Measurements from ENCODE around the gene PRR23B.
"Not testable (repeated sequence)": the region's sequence is repeated elsewhere in the genome, so short reads cannot be mapped to it uniquely, and the experiment has no call there.

The PRR23B gene

DNA sequence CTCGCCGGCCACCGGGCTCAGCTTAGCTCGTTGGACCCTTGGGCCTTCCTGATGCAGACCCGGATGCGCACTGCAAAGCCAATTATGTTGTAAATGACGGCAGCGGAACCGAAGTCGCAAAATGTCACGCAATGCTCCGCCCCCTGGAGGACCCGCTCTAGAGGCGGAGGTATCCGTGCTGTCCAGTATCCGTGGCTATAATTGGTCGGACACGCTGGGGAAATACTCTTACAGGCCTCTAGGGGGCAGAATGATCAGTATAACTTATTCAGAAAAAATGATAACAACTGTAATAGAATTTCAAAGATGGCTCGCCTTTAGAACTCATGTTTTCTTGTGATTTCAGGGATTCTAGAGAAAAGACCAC lies at the start of gene PRR23B:
Gene PRR23B, minus strand, starts transcription at position 59 of the 367 bp plus-strand sequence. CDS start 265 bp downstream, outside the sequence.
- DNase-seq: no peak

DNA sequence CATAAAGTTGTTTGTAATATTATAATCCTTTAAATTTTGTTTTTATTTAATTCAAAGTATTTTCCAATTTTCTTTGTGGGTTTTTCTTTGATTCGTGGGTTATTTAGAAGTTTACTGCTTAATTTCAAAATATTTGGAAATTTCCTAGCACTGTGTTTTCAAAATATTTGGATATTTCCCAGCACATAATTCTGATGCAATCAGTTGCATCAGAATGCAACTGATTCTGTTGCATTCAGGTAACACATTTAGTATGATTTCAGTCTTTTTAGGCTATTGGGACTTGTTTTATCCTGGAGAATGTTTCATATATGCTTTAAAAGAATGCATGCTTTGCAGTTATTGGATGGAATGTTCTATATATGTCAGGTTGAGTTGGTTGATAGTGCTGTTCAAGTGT lies 42.2 kb upstream of the PRR23B start:
- no peak for DNase-seq

DNA sequence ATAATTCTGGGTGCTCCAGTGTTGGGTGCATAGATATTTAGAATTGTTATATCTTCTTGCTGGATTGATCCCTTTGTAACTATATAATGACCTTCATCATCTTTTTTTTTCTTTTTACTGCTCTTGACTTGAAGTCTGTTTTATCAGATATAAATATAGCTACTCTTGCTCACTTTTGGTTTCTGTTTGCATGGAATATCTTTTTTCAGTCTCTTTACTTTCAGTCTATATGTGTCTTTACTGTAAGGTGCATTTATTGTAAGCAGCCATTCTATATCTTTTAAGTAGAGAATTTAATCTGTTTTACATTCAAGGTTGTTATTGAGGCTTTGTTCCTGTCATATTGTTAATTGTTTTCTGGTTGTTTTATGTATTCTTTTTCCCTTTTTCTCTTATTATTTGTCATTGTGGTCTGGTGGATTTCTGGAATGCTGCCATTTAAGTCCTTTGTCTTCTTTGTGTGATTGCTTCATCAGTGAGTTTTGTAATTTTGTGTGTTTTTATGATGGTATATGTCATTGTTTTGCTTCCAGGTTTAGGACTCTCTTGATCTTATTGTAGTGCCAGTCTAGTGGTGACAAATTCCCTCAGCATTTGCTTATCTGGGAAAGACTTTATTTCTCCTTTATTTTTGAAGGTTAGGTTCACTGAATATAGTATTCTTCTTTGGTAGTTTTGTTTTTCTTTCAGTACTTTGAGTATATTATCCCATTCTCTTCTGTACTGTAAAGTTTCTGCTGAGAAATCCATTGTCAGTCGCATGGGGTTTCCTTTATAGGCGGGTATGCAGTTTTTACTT lies 32.3 kb upstream of the PRR23B start:
- no peak for DNase-seq

DNA sequence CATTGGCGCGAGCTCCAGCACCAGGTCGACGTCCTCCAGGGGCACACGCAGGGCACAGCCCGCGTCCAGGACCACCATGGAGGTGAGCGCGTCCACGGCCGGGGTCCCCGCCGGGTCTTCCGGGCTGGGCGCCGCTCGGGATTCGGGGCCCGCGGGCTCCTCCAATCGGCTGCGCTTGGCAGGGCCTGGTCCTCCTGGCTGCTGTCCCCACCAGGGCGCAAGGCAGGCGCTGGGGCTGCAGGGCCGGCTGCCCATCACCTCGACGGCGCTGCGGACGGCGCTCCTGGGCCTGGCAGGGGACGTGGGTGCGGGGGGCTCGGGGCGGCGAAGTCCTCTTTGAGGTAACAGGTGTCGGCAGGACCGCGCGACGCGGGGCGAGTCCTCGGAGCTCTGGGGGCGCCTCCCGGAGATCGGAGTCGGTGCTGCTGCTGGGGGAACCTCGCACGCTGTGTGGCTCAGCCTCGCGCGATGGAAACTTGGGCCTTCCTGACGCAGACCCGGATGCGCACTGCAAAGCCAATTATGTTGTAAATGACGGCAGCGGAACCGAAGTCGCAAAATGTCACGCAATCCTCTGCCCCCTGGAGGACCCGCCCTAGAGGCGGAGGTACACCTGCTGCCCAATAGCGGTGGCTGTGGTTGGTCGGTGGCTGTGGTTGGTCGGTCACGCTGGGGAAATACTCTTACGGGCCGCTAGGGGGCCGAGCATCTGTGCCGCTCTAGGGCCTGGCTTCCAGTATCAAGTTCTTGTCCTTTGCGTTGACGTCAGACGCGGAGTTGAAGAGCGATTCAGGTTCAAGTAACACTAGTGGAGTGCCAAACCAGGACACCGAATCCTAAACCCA lies 23.9 kb upstream of the PRR23B start, which contains the start of gene PRR23C:
Gene PRR23C, minus strand, starts transcription at position 527 of the 845 bp plus-strand sequence. Its CDS starts 272 bp downstream, at position 255.
- no peak for DNase-seq

- DNase-seq: no peak
Observed at GRCh38 chr3:139043554-139044365, 23.0 kb upstream of the PRR23B start.

- DNase-seq: no peak
Observed at GRCh38 chr3:139037478-139037877, 16.8 kb upstream of the PRR23B start.

DNA sequence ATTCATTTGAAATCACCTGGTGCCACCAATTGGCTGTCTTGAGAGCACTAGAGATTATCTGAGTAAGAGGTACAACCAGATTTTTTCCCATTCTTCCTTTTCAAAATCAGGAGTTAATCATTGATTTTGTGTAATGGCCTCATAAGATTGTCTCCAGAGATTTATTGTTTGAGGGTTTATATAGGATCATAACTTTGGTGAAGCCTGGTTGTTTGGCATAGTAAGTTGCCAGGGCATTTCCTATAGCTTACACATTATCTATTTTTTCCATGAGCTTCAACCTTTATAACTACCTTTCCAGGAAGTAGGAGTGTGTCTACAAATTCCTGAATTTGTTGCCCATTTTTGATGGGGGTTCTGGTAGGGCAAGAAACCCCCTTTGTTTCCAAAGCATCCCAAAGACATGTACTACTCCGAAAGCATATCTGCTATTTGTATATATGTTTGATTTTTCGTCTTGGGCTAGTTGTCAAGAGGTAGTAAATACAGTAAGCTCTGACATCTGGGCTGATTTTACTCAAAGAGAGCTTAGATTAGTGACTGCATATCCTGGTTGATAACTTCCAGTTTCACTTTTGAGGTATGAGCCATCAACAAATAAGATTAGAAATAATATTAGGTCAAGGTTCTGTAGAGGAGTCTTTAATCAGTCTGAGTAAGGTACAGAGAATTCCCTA lies 11.7 kb upstream of the PRR23B start:
- no peak for DNase-seq

- DNase-seq: not testable (repeated sequence)
Observed at GRCh38 chr3:139030576-139030975, 9.8 kb upstream of the PRR23B start.

DNA sequence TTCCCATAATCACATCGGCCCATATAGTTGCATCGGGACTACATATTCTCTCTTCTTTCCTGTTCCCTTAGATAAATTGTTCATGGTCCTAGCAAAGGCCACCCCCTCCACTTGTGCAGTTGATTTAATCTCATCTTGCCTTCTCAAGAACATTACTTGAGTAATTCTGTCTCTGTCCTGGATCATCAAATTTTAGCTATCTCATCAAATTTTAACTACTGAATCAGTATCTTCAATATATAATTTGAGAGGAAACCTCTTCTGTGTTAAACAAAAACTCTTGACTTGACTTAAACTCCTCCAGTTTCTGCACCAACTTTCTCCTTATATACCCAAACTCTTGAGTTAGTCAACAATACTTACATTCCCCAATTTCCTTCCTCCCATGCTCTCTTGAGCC lies 4.2 kb upstream of the PRR23B start:
- no peak for DNase-seq

DNA sequence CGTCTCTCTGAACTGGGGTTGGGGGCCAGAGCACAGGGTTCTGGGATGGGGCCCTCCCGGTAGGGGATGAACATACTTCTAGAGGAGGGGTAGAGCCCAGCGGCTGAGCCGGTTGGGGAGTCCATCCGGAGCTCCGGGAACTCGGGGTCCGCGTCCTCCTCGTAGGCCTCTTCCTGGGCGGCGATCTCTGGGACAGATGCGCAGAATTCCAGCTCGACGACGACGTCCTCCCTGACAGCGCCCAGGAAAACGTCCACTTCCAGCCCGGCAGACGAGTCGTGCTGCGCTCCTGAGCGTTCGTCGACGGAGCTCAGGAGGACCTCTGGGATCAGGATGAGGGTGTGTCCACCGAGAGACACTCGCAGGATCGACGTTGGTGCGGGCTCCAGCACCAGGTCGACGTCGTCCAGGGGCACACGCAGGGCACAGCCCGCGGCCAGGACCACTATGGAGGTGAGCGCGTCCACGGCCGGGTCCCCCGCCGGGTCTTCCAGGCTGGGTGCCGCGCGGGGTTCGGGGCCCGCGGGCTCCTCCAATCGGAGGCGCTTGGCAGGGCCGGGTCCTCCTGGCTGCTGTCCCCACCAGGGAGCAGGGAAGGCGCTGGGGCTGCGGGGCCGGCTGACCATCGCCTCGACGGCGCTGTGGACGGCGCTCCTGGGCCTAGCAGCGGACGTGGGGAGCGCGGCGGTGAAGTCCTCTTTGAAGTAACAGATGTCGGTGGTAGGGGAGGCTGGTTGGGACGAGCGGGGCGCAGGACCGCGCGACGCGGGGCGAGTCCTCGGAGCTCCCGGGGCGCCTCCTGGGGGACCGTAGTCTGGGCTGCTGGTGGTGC lies 474 bp downstream of the PRR23B start:
- DNase-seq: no peak

DNA sequence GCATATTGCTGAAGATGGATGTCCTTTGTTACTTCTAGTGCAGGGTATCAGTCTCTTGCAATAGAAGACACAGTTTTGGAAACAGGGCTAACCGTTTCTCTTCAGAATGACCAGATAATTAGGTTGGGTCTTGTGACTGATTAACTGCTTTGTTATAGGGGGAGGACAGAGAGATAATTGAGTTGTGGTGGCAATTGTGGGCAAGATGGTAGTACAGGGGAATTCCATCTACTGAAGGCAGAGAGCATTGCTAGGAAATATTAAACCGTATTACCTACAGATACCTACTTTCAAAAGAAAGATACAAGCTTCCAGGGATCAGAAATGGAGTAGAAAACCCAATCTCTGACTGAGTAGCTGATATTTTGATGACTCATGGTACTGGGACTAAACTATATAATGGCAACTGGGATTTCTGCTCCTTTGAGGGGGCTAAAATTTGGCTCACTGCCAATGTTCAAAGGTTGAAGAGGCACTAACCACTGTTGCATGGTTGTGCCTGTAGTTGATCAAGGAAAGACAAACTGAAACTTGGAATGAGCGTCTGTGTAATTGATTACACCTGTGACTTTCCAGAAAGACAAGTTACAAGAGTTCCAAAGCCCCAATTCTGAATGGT lies 4.2 kb downstream of the PRR23B start:
- DNase-seq: no peak

DNA sequence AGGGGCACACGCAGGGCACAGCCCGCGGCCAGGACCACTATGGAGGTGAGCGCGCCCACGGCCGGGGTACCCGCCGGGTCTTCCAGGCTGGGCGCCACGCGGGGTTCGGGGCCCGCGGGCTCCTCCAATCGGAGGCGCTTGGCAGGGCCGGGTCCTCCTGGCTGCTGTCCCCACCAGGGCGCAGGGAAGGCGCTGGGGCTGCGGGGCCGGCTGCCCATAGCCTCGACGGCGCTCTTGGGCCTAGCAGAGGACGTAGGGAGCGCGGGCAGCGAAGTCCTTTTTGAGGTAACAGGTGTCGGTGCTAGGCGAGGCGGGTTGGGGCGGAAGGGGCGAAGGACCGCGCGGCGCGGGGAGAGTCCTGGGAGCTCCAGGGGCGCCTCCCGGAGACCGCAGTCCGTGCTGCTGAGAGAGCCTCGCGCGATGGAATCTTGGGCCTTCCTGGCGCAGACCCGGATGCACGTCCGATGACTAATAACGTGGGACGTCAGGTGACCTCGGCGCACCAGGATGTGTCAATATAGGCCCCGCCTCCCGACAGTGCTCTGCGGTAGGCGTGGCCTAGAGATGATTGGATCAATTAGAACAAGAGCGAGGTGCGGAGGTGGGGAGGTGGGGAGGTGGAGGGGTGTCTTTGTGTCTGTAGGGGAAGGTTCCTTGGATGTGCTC lies 14.5 kb downstream of the PRR23B start, which contains the start of gene PRR23A:
Gene PRR23A, minus strand, starts transcription at position 218 of the 666 bp plus-strand sequence. Its CDS starts 0 bp downstream, at position 218.
- DNase-seq: no peak

- DNase-seq: no peak
Observed at GRCh38 chr3:139005356-139005993, 15.3 kb downstream of the PRR23B start.

DNA sequence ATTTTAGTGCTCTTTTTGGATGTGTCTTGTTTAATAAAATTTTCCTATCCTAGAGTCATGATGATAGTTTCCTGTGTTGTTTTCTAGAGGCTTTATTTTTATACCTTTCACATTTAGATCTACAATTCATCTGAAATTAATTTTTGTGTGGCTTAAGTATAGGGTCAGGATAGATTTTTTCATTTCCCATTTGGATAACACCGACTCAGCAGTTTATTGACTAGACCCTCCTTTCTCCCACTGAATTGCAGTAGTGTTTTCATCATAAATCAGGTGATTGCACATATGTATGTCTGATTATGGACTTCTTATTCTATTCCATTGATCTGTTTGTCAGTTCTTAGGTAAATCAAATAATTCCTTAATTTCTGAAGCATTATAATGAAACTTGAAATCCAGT lies 25.0 kb downstream of the PRR23B start:
- DNase-seq: no peak

DNA sequence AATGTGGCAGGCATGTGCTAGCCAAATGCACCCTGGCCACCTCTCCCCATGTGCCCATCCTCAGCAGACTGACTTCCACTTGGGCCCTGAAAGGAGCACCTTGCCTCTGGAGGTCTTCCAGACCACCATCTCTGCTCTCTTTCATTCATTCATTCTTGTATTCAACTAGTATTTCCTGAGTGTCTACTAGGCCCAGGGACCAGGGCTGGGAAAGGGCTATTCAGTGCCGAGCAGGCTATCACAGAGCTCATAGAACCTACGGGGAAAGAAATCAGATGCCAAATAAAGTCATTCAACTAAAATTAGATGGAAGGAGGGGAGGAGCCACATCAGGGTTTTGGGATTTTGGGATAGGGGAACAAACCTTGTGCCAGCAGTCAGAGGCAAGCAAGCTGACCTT lies 33.5 kb downstream of the PRR23B start:
- no peak for DNase-seq

- no peak for DNase-seq
Observed at GRCh38 chr3:138985932-138986331, 34.8 kb downstream of the PRR23B start.

DNA sequence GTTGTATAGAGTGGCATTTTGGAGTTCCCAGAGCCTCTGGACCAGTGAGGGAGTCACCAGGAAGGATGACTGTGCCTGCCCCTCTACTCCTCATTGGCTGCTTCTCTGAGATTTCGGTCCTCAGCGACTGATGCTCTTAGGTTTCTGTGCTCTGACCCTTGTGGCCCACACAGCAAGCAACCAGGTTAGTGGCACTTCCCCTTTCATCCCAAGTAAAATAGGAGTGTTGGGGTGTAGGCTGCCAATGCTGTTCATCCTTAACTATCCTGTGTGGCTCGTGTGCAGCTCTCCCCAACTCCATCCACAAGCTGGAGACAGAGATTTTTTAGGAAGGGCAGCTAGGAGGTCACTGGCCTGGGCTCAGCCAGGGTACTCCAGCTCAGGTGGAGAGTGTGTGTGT lies 35.9 kb downstream of the PRR23B start:
- DNase-seq: no peak

DNA sequence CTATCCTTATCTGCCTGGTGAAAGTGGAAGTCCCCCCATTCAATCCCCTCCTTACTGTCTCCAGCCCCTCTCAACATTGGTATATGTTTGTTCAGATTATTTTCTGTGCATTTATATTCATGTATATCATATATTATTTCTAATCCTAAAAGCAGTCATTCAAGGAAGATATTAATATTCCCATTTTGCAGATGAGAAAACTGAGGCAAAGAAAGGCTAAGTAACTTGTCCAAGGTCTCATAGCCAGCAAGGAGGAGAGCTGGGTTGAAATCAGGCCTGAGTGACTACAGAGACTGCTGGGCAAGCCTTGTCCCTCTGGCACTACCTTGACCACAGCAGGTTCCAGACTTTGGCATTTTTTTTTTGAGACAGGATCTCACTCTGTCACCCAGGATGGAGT lies 44.7 kb downstream of the PRR23B start:
- DNase-seq: no peak

- no peak for DNase-seq
Observed at GRCh38 chr3:138975351-138975750, 45.4 kb downstream of the PRR23B start.

DNA sequence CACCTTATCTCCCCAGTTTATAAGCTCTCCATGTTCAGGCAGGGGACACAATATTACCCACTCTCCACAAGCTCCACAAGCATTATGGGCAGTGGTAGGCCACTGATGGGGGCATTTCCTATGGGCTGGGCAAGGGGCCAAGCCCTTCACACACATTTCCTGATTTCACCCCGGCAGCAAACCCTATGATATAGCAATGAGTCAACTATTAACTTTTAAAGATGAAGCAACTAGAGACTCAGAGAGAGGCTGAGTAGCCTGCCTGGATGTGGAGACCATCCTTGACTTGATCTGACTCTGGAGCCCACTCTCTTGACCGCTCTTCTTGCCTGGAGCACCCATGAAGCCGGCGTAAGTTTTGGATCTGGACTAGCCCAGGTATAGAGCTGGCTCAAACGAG lies 46.3 kb downstream of the PRR23B start:
- no peak for DNase-seq
